ENCODE data around the gene RBM15.

Gene RBM15

DNA sequence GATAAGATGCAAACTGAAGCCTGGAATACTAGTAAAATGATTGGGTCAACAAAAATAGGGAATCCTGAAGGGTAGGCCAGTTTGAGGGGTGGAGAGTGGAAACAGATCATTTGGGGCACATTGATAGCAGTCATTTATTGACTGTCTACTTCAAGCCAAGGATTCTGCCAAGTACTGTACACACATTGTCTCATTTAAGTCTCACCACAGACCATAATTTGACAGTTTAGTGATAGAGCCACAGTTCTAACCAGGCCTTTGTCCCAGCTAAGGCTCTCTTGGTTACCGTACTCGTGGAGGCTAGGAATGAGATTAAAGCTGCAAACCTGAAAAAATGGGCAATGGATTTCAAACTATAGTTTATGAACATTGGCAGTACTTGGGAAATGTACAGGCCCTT, 11.2 kb downstream of the RBM15 start:
- DNase-seq: no peak

DNA sequence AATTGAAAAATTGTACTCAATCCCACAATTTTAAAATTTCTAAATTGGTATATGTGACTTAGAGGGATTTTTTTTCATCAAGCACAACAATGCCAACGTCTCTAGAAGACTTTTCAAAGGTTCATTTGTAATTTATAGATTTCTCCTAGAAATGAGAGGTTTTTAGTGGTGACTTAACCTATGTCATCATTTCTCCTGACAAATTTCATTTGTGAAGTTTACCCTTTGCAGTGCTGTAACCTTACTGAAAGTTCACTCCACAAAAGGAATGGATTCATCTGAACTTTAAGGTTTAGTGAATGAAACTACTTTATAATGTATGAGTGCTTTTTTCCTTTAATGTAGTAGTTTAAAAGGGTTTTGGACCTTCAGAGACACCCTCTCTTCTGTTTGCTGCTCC, 16.1 kb downstream of the RBM15 start:
- DNase-seq: no peak

DNA sequence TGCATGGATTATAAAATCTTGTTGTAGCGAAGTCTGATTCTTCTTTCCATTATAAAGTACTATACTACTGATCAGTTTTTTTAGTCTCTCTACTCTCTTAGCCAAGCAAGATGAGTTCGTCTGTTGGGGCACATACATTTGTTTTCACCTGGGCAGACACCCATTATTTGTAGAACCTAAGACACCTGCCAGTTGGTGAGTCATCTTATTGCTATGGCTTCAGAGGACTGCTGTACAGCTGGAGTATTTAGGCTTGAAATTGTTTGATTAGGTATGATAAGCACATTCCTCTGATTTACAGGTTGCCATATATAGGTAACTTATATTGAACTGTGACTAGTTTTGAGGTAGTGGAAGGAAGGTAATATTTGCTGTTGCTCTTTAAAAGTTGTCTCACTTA, 17.2 kb downstream of the RBM15 start:
- no peak for DNase-seq

DNA sequence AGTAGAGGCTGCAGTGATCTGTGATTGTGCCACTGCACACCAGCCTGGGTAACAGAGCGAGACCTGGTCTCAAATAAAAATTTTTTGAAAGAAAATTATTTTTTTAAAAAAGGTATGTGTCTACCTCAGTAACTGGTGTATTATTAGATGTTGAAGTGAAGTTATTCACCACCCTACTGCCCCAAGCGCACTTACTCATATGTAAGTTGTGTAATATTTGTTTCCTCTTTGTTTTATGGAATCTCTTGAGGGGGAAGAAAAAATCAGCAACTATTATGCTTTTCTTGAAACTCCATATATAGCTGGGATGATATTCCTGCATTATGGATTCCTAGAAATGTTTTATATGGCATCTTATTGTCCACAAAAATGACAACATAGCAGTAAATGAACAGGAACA, 21.3 kb downstream of the RBM15 start:
- peak; percentile 31 to 37 for DNase-seq

DNA sequence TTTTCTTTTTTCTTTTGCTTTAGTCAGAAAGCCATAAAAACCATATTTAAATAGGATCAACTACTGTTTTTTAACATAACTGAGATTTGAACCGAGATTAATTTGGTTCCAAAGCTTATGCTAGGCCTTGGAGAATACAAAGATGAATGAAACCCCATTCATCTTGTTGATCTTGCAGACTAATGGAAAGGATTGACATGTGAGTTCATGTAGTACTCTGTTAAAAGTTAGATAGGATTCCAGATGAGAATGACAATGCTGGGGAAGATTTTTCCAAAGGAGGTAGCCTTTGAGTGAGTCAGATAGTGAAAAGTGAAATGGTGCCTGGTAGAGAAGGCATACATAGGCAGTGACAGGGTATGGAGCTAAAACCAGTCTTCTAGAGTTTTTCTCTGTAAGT, 22.7 kb downstream of the RBM15 start:
- no peak for DNase-seq

DNA sequence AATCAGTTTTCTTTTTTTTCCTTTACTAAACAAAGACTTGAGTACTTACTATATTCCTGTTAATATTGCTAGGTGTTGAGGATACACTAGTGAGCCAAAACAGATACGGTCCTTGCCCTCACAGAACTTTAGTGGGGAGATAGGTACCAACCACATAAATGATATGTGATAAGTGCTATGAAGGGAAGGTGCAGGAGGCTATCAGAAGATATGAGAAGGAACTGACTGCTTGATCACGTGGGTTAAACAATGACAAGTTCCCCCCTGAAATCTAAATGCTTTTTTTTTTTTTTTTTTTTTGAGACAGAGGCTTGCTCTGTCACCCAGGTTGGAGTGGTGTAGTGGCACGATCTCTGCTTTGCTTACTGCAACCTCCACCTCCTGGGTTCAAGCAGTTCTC, 25.0 kb downstream of the RBM15 start:
- DNase-seq: no peak

DNA sequence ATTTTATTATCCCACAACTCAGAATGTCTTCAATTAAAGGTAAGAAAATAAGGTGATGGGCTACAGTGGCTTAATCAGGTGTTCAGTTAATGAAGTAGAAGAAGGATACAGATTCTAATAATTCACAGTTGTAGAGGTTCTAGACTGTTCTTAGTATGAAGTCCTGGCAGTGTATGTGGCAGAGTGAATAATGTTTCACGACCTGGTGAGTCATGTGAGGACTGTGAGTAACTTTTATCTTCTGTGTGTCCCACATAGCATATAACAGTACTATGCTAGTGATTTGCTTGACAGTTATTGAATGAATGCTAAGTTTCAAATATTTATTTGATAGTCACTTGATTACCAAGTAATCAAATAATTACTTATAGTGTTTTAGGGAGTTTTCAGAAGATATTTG, 31.6 kb downstream of the RBM15 start:
- DNase-seq: no peak

DNA sequence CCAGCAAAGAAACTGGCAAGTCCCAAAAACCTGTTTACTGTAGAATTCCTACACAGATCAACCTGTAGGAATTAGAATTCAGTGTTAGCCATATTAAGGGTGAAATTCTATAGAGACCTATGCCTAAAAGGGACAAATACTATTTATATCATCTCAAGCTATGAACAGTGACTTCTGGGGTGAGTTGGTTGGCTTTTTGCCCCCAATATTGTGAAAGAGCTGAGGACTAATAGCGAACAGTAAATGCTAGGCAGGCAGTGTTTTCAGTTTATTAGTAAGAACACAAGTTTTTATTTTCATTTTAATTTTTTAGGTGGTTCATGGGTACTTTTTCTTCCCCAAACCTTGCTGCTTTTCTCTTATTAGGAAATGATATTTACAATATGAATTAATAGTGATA, 36.3 kb downstream of the RBM15 start:
- no peak for DNase-seq

DNA sequence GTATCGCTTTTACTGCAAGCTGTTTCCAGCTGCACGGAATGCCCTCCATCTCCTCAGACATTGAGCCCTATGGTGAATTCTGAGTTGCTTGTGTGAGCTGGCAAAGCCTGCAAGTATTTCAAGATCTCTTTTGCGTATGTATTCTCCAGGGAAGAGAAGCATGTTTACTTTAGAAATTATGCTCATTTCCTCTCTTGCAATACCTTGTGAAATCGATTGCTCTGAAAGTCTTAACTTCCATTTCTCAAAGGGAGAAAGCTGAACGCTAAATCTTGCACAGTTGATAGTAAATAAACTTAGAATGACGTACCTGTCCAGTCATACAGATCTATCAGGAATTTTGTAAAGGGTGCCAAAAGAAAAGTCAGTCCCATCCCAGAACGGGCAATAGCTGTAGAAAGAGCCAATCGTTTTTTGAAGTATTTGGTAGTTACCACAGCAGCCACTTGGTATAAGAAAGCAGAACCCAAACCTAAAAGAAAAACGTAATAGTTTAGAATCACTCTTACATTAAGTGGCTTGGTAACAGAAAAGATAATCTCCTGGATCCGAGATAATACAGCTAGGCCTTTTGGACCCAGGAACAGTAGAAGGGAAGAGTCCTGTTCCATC, 41.6 kb downstream of the RBM15 start:
- DNase-seq: peak; percentile 58 to 61

DNA sequence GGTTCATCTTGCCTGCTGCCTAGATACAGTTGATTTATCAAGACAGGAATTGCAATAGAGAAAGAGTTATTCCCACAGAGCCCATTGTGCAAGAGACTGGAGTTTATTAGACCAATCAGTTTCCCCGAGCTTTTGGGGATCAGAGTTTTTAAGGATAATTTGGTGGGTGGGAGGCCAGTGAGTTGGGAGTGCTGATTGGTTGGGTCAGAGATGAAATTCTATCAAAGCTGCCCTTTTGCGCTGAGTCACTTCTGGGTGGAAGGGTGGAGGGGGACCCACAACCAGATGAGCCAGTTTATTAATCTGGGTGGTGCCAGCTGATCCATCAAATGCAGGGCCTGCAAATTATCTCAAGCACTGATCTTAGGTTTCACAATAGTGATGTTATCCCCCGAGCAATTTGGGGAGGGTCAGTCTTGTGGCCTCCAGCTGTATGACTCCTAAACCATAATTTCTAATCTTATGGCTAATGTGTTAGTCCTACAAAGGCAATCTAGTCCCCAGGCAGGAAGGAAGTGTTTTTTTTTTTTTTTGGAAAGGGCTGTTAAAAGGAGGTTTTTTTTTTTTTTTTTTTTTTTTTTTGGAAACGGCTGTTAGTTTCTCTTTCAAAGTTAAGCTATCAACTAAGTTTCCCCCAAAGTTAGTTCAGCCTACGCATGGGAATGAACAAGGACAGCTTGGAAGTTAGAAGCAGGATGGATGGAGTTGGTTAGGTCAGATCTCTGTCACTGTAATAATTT, 44.2 kb downstream of the RBM15 start:
- no peak for DNase-seq

DNA sequence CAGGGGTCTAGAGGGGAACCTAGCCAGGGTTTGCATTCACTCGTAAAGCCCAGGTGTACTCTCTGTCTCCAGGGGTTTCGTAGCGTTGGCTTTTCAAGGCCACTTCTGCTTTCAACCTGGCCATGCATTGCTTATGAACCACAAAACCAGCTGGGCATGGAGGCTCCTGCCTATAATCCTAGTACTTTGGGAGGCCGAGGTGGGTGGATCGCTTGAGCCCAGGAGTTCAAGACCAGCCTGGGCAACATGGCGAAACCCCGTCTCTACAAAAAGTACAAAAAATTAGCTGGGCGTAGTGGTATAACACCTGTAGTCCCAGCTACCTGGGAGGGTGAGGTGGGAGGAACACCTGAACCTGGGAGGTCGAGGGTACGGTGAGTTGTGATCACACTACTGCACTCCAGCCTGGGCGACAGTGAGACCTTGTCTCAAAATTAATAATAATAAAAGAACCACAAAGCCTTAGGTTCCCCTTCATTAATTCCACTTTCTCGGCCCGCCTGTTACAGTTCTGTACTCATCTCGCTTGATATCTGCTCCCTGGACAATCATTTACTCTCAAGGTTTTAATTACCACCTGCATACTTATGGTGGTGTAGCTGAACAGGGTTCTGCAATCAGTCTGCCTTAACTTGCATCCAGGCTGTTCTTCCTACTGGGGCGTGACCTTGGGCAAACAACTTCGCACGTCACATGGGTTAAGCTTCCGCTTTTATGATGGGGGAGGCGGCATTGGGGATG, 45.6 kb downstream of the RBM15 start:
- DNase-seq: no peak

DNA sequence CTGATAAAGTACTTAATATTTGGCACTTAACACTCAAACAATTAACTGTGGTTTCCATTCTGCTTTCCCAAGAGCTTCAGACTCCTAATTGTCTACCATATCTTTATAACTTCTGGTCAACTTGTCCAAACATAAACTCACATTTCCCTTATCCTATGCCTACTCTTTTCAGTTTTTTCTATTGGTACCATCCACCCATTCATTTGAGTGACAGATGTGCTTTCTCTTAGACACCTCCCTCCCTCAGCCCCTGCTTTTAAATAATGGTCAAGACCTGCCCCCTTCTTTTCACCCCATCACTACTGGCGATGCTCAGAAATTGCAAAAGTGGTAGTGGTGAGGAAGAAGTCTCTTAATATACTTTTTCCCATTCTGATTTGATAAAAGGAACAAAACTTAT, 46.2 kb downstream of the RBM15 start:
- no peak for DNase-seq

DNA sequence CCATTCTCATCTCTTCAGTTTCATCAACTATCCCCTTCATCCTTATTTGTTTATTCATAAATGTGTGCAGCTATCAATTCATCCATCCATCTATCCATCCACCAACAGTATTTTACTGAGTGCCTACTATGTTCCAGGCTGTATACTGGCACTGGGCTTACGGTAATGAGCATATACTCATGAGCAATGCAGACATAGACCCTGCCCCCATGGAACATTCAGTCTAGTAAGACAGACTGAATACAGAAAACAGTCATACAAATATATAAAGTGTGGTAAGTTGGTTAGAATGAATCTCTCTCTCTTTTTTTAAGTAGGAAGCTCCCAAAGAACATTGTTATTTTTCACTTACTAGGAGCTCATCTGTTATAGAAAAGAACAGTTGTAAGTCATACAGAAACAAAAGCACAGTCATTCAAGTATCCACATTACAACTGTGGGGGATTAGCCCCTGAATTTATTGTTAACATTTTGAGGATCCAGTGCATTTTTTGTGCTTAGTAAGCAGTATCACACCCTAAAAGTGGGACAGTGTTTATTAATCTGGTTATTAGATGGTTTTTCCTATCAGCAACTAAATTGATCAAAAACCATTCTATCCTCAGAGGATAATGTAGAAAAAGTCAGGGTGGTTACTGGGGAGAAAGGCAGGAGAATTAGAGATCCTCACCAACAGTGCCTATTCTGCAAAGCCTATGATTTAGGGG, 48.0 kb downstream of the RBM15 start:
- no peak for DNase-seq

DNA sequence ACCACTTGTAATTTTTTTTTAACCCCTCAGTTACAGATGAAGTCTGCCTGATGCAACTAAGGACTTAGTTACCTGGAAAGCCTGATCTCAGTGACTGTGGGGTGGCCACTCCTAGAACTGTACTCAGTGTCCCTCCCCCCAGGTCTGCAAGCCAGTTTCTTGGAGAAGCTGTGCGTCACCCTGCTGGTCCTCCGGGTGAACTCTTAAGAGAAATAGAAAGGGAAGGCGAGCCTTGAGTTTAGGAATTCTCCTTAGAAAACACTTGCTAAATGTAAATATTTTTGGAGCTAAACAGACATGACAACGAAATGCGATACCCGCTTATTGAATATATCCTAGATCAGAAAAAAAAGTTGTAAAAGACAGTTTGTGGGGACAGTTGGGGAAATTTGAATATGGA, 50.9 kb downstream of the RBM15 start:
- DNase-seq: no peak

DNA sequence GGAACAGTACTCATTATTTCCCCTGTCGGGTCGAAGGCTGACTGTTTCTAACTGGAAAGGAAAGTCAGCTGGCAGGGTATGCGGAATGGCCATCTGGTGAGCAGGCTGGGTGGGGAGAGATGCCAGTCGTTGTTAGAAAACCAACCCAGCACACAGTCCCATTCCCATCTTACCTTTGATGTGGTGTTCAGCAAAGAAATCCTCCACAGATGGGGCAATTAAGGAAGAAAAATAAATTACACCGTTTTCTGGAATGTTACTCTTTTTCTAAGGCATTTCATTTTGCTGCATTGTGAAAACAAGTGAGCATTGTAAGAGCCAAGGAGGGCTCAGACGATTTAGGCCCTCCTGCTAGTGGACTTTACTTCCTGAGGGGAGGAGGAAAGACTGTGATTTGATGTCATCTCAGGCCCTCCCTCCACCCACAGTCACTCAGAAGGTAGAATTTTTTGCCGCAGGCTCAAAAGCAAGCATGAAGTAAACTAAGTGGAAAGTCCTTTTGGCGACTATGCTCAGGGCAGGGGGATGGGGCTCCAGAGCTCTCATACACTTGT, 51.6 kb downstream of the RBM15 start, which contains the start of gene SLC16A4:
Gene SLC16A4, minus strand, starts transcription at position 335 of the 554 bp plus-strand sequence. CDS start 1,703 bp downstream, outside the sequence.
- no peak for DNase-seq

DNA sequence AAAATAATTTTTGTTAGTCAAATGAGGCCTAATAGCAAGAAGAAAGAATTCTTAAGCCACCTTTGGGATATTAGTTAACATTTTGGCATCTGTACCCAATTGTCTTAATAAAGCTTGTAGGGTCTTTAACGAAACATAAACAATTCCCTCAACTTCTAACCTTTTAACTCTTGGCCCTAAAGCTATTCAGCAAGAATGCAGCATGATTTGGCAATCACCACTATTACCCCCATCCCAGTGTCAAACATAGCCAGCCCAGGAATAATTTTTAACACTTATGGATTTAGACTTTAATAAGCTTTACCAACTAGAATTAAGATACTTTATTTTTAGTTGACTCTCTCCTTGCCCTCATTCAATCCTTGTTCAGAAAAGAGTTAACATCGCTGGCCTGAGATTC, 54.1 kb downstream of the RBM15 start:
- DNase-seq: no peak

DNA sequence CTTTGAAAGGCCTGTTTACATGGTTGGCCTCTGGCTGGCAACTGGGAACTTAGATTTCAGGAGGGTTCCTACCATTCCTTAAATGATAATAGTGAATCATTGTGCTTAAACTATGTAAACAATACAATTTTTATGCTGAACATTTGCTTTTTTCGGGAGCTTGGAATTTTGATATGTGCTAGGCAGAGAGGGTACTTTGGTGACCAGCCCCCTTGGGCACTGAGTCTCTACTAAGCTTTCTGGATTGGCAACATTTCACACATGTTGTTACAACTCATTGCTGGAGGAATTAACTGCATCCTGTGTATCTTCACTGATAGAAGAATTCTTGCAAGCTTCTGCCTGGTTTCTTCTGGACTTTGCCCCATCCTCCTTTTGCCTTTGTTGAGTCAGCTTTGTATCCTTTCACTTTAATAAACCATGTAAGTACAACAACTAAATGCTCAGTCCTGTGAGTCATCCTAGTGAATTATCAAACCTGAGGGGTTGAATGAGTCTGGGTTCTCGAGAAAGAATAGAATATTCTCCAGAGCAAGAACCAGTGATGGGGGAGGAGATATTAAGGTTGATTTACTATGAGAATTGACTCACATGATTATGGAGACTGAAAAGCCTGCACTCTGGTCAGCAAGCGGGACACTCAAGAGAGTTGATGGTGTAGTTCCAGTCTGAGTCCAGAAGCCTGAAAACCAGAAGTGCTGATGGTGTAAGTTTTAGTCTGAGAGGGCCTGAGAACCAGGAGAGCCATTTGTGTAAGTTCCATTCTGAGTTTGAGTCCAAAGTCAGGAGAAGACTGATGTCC, 54.7 kb downstream of the RBM15 start:
- no peak for DNase-seq

DNA sequence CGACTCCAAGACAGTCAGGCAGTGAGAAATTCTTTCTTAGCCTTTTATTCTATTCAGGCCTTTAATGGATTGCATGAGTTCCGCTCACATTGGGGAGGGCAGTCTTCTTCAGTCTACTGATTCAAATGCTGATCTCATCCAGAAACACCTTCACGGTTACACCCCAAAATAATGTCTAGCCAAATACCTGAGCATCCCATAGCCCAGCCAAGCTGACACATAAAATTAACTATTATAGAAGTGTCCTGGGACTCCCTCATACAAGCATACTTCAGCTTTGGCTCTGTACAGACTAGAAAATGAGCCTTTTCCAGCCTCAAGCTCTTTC, 55.3 kb downstream of the RBM15 start:
- no peak for DNase-seq

All from inflammatory macrophage treated with lipopolysaccharide for 1 hour (primary cell).